HAP-1 (cell line): Measurements from ENCODE around the gene RAB12.
"Not testable (repeated sequence)": the region's sequence is repeated elsewhere in the genome, so short reads cannot be mapped to it uniquely, and the experiment has no call there.

Source experiments
- DNase-seq, 2 experiments: peaks; one replicate each; pipeline ENCODE4 v3.0.0-alpha.2; 2016 to 2020; ENCODE audit warnings: low spot score in 2 of 2
- H3K27me3 ChIP-seq: fragments of 250-450 bp; sonication (Bioruptor Pico); 2 replicates; pipeline ENCODE4 v1.5.1; 2020; ENCODE audit warnings: low read depth, mild to moderate bottlenecking, moderate library complexity
- H3K36me3 ChIP-seq: fragments of 250-450 bp; sonication (Bioruptor Pico); replicated peaks from 2 replicates; pipeline ENCODE4 v1.5.1; 2020; ENCODE audit warnings: mild to moderate bottlenecking
- H3K4me1 ChIP-seq: fragments of 250-450 bp; sonication (Bioruptor Pico); 2 replicates; pipeline ENCODE4 v1.5.1; 2020; ENCODE audit warnings: mild to moderate bottlenecking
- H3K4me3 ChIP-seq: fragments of 250-450 bp; sonication (Bioruptor Pico); 2 replicates; pipeline ENCODE4 v1.5.1; 2020; ENCODE audit warnings: mild to moderate bottlenecking, moderate library complexity
- H3K9me3 ChIP-seq: fragments of 250-450 bp; sonication (Bioruptor Pico); 2 replicates; pipeline ENCODE4 v1.5.1; 2020; ENCODE audit warnings: mild to moderate bottlenecking, moderate library complexity
- in situ Hi-C: fragments of 300-500 bp; cut with MboI; formaldehyde crosslinking; loops from 3 replicates; pipeline ENCODE4 v1.14.3; 2020; ENCODE audit warnings: low sequenced_read_pairs, inconsistent platforms, mixed read lengths

The RAB12 gene

GRCh38 chr18:8639762-8640161, 30.5 kb downstream of the RAB12 start:
- peaks cover 51% of the 10 kb centered on the region for H3K36me3 ChIP-seq
- in situ Hi-C loops = no loop called here
- no peaks in the 10 kb centered on the region for H3K4me1 ChIP-seq
- H3K27me3 ChIP-seq = no peaks in the 10 kb centered on the region
- H3K4me3 ChIP-seq = no peak overlapping the region
- DNase-seq = no peak
- no peaks in the 10 kb centered on the region for H3K9me3 ChIP-seq

- Histone ChIP-seq H3K4me3 (no peak overlapping the region), H3K27me3 (no peaks in the 10 kb centered on the region)
These were observed 34.2 kb downstream of the RAB12 start for GRCh38 chr18:8643326-8643878.

GRCh38 chr18:8647359-8647758, 38.1 kb downstream of the RAB12 start:
- in situ Hi-C loops, H3K4me3 ChIP-seq, H3K9me3 ChIP-seq, H3K27me3 ChIP-seq, DNase-seq, H3K36me3 ChIP-seq, H3K4me1 ChIP-seq: not testable (repeated sequence)

More at GRCh38 chr18:8643326-8643878, 34.2 kb downstream of the RAB12 start:
- in situ Hi-C loops = no loop called here
- H3K36me3 ChIP-seq = peaks cover 14% of the 10 kb centered on the region
- no peaks in the 10 kb centered on the region for H3K4me1 ChIP-seq
- no peak for DNase-seq
- H3K9me3 ChIP-seq = no peaks in the 10 kb centered on the region

GRCh38 chr18:8651478-8652261, 42.4 kb downstream of the RAB12 start:
- H3K9me3 ChIP-seq, DNase-seq, H3K4me3 ChIP-seq, H3K36me3 ChIP-seq, in situ Hi-C loops, H3K4me1 ChIP-seq, H3K27me3 ChIP-seq: not testable (repeated sequence)

GRCh38 chr18:8654503-8655451, 45.5 kb downstream of the RAB12 start:
- Histone ChIP-seq H3K36me3 (no peaks in the 10 kb centered on the region), H3K27me3 (no peaks in the 10 kb centered on the region), H3K4me3 (no peak overlapping the region), H3K4me1 (peaks cover 4% of the 10 kb centered on the region), H3K9me3 (no peaks in the 10 kb centered on the region)
- peak in 1 of 2 experiments; percentile 61 for DNase-seq
- in situ Hi-C loops = no loop called here

- Histone ChIP-seq H3K36me3 (no peaks in the 10 kb centered on the region), H3K4me3 (no peak overlapping the region), H3K9me3 (no peaks in the 10 kb centered on the region), H3K4me1 (peaks cover 4% of the 10 kb centered on the region), H3K27me3 (no peaks in the 10 kb centered on the region)
- DNase-seq = no peak
- in situ Hi-C loops = no loop called here
These were observed 47.0 kb downstream of the RAB12 start for GRCh38 chr18:8656232-8656631.

GRCh38 chr18:8657050-8657820, 48.0 kb downstream of the RAB12 start:
- no peak for DNase-seq
- Histone ChIP-seq H3K9me3 (no peaks in the 10 kb centered on the region), H3K27me3 (no peaks in the 10 kb centered on the region), H3K36me3 (no peaks in the 10 kb centered on the region), H3K4me3 (no peak overlapping the region), H3K4me1 (peaks cover 14% of the 10 kb centered on the region)
- in situ Hi-C loops = no loop called here

GRCh38 chr18:8657873-8658470, 48.7 kb downstream of the RAB12 start:
- in situ Hi-C loops = no loop called here
- DNase-seq = peak in 1 of 2 experiments; percentile 52

GRCh38 chr18:8658858-8659485, 49.7 kb downstream of the RAB12 start:
- Histone ChIP-seq H3K4me3 (no peak overlapping the region), H3K4me1 (peaks cover 15% of the 10 kb centered on the region), H3K9me3 (no peaks in the 10 kb centered on the region), H3K27me3 (no peaks in the 10 kb centered on the region), H3K36me3 (no peaks in the 10 kb centered on the region)
- DNase-seq = no peak
- in situ Hi-C loops = no loop called here

More at GRCh38 chr18:8657873-8658470, 48.7 kb downstream of the RAB12 start:
- no peaks in the 10 kb centered on the region for H3K36me3 ChIP-seq
- no peak overlapping the region for H3K4me3 ChIP-seq
- H3K4me1 ChIP-seq = peaks cover 19% of the 10 kb centered on the region
- no peaks in the 10 kb centered on the region for H3K9me3 ChIP-seq
- H3K27me3 ChIP-seq = no peaks in the 10 kb centered on the region

- in situ Hi-C loops = loop anchor here (10.0 kb wide), 1 partner anchor 325 kb away; no protein-coding TSS in a partner anchor
- H3K36me3 ChIP-seq = no peaks in the 10 kb centered on the region
These were observed 50.5 kb downstream of the RAB12 start for GRCh38 chr18:8659609-8660242.

GRCh38 chr18:8660316-8660715, 51.1 kb downstream of the RAB12 start:
- no peak overlapping the region for H3K4me3 ChIP-seq
- H3K9me3 ChIP-seq = no peaks in the 10 kb centered on the region
- in situ Hi-C loops = loop anchor here (10.0 kb wide), 1 partner anchor 324 kb away; no protein-coding TSS in a partner anchor
- DNase-seq = no peak
- peaks cover 15% of the 10 kb centered on the region for H3K4me1 ChIP-seq
- H3K36me3 ChIP-seq = no peaks in the 10 kb centered on the region
- no peaks in the 10 kb centered on the region for H3K27me3 ChIP-seq

More at GRCh38 chr18:8659609-8660242, 50.5 kb downstream of the RAB12 start:
- H3K4me1 ChIP-seq = peaks cover 15% of the 10 kb centered on the region
- H3K27me3 ChIP-seq = no peaks in the 10 kb centered on the region
- no peak overlapping the region for H3K4me3 ChIP-seq
- H3K9me3 ChIP-seq = no peaks in the 10 kb centered on the region
- no peak for DNase-seq
